DMS114 treated with DMSO at 0.1 percent for 48 hours (cell line): ENCODE measurements around the gene C19orf44.
"Not testable (repeated sequence)": the region's sequence is repeated elsewhere in the genome, so short reads cannot be mapped to it uniquely, and the experiment has no call there.

Source experiments
- DNase-seq: peaks from one replicate; lab custom pipeline; 2025; ENCODE audit not compliant: unreplicated experiment; lab: John Stamatoyannopoulos, UW

Gene C19orf44

DNA sequence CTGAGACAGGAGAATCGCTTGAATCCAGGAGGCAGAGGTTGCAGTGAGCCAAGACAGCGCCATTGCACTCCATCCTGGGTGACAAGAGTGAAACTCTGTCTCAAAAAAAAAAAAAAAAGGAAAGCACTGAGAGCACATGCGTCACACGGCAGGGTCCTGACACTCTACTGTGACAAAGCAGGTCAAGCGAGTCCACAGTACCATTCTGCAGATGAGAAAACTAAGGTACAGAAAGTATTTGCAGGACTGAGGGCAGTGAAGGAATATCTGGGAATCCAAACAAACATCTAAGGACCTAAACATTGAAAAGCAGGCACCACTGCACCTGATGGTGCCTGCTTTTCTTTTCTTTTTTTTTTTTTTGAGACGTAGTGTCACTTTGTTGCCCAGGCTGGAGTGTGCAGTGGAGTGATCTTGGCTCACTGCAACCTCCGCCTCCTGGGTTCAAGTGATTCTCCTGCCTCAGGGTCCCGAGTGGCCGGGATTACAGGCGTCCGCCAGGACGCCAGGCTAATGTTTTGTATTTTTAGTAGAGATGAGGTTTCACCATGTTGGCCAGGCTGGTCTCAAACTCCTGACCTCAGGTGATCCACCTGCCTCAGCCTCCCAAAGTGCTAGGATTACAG lies 29.3 kb upstream of the C19orf44 start:
- not testable (repeated sequence) for DNase-seq

DNA sequence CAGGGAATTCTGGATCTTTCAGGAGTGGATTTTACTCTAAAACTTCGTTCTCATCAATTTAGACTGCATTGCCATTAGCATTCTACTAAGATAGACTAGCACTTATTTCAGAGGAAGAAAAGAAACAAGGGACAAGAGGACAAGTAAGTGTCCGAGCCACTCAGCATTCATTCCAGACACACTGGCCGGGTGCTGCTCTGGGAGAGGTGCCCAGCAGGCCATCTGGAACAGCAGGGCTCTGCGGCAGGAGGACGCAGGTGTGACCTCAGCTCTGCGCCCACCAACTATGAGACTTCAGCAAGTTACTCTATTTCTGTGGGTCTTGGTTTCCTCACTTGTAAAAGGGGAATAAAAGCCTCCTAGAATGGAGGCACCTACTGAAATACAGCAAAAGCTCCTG lies 28.6 kb upstream of the C19orf44 start:
- no peak for DNase-seq

GRCh38 chr19:16470541-16470910 lies 25.7 kb upstream of the C19orf44 start:
- DNase-seq: no peak

- no peak for DNase-seq
Measured at GRCh38 chr19:16470911-16471811, 25.0 kb upstream of the C19orf44 start.

DNA sequence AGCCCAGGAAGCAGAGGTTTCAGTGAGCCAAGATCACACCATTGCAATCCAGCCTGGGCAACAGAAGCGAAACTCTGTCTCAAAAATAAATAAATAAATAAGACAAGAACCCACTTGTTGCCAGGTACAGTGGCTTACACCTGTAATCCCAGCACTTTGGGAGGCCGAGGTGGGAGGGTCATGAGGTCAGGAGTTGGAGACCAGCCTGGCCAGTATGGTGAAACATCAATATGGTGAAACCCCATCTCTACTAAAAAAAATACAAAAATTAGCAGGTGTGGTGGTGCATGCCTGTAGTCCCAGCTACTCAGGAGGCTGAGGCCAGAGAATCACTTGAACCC lies 23.7 kb upstream of the C19orf44 start:
- DNase-seq: not testable (repeated sequence)

GRCh38 chr19:16472992-16473391 lies 23.2 kb upstream of the C19orf44 start:
- no peak for DNase-seq

- no peak for DNase-seq
Measured at GRCh38 chr19:16473875-16474392, 22.3 kb upstream of the C19orf44 start.

- no peak for DNase-seq
Measured at GRCh38 chr19:16476401-16476800, 19.8 kb upstream of the C19orf44 start.

DNA sequence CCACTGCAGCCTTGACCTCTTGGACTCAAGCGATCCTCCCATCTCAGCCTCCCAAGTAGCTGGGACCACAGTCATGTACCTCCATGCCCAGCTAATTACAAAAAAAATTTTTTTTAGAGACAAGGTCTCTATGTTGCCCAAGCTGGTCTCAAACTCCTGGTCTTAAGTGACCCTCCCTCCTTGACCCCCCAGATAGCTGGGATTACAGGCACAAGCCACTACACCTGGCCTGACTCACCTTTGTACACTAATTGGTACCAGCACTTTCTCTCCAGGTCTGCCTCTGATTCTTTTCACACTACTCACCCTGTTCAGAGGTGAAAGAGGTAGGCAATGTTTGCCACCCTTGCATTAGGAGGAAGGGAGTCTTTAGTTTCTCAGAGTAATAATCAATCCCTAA lies 18.9 kb upstream of the C19orf44 start:
- no peak for DNase-seq

DNA sequence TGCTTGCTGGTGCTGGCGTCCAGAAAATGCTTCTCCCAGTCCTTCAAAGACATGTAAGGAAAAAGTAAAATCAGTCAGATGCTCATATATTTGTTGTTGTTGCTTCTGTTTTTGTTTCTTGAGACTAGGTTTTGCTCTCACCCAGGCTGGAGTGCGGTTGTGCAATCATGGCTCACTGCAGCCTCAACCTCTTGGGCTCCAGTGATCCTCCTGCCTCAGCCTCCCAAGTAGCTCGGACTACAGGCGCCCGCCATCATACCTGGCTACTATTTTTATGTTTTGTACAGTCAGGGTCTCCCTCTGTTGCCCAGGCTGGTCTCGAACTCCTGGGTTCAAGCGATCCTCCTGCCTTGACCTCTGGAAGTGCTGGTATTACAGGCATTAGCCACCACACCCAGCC lies 13.4 kb upstream of the C19orf44 start:
- no peak for DNase-seq

DNA sequence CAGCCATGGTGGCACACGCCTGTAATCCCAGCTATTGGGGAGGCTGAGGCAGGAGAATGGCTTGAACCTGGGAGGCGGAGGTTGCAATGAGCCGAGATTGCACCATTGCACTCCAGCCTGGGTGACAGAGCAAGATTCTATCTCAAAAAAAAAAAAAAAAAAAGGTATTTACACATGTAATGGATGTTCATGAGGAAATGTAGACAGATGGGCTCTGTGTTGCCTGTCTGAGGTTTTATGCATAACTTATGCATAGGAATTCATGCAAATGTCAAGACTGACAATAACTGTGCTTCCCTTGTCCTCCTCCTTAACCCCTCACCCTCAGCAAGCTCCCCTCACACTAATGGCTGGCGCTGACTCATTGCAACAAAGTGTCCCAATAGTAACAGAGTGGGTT lies 9.7 kb upstream of the C19orf44 start:
- DNase-seq: not testable (repeated sequence)

- no peak for DNase-seq
Measured at GRCh38 chr19:16496613-16496983, 404 bp downstream of the C19orf44 start.

GRCh38 chr19:16497042-16497441 lies 848 bp downstream of the C19orf44 start:
- DNase-seq: no peak

DNA sequence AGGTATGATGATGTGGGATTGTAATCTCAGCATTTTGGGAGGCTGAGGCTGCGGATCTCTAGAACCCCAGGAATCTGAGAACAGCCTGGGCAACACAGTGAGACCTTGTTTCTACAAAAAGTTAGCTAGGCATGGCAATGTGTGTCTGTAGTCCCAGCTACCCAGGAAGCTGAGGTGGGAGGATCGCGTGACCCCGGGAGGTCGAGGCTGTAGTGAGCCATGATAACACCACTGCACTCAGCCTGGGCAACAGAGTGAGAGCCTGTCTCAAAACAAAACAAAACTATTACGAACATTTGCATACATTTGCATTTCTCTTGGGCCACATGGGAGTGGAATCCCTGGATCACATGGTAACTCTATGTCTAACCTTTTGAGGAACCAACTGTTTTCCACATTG lies 1.6 kb downstream of the C19orf44 start:
- DNase-seq: no peak

GRCh38 chr19:16504271-16504670 lies 8.1 kb downstream of the C19orf44 start:
- no peak for DNase-seq

DNA sequence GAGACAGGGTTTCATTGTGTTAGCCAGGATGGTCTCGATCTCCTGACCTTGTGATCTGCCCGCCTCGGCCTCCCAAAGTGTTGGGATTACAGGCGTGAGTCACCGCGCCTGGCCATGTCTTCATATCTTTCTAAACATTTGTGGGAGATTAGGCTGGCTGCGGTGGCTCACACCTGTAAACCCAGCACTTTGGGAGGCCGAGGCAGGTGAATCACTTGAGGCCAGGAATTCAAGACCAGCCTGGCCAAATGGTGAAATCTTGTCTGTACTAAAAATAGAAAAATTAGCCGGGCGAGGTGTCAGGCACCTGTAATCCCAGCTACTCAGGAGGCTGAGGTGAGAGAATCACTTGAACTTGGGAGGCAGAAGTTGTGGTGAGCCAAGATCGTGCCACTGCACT lies 10.0 kb downstream of the C19orf44 start:
- not testable (repeated sequence) for DNase-seq

- no peak for DNase-seq
Measured at GRCh38 chr19:16506961-16507360, 10.8 kb downstream of the C19orf44 start.

- no peak for DNase-seq
Measured at GRCh38 chr19:16508546-16508945, 12.4 kb downstream of the C19orf44 start.

- no peak for DNase-seq
Measured at GRCh38 chr19:16509141-16510061, 13.2 kb downstream of the C19orf44 start.

DNA sequence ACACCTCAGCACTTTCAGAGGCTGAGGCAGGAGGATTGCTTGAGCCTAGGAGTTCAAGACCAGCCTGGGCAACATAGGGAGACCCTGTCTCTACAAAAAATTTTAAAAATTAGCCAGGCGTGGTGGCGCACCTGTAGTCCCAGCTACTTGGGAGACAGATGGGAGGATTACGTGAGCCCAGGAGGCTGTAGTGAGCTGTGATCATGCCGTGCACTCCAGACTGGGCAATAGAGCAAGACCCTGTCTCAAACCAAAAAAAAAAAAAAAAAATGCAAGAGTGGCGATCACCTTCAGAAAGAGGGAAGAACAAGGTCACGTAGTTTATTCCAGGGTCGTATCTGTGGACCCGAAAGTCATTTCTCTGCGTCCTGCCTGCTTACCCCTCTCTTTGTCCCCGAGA lies 16.4 kb downstream of the C19orf44 start:
- DNase-seq: not testable (repeated sequence)

DNA sequence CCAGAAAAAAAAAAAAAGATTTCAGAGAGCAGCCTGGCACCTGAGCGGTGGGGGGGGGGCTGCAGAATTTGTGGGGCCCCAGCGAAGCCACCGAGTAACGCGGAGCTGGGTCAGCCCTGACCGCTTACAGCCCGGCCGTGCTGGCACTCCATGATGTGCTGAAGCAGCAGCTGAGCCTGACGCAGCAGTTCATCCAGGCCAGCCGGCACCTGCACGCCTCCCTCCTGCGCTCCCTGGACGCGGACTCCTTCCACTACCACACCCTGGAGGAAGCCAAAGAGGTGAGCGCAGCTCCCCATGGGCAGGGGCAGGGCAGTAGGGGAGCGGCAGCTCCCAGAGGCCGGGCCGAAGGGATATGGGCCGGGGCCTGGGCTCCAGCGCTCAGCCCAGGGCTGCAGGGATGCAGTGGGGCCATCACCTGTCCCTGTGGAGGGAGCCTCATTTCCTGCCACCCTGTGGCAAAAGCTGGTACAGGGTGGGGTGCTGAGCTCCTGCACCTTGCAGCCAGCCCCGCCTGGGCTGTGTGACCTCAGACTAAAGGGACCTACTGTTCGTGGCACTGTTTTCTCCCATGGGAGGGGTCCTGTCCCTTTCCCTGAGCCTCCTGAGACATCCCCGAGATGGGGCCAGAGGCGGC lies 18.3 kb downstream of the C19orf44 start:
- DNase-seq: no peak
